A673 (cell line): ENCODE data around the gene FAM240B.

Experiments used
- CTCF ChIP-seq: fragments of 300-800, 200-600 bp; sonication (generic); conservative IDR thresholded peaks from 2 replicates; pipeline ENCODE4 v1.5.1; 2017; ENCODE audit warnings: low read depth, mild to moderate bottlenecking, antibody characterized with exemption, low read length, moderate library complexity, mixed read lengths
- EZH2 ChIP-seq: fragments of 200-600 bp; sonication (generic); IDR thresholded peaks from 2 replicates; pipeline ENCODE4 v1.6.1; 2017; ENCODE audit warnings: borderline replicate concordance, low read depth, mild to moderate bottlenecking, mixed read lengths, antibody characterized with exemption, low read length; ENCODE audit not compliant: poor library complexity, severe bottlenecking

GRCh38 chr9:38683336-38683735 is 36.6 kb downstream of the FAM240B start:
- TF ChIP-seq CTCF = no peak
- no peak for TF ChIP-seq EZH2
